Muscle of back (tissue), 11 donors: ENCODE measurements around the gene MINDY1. TPM values are rescaled to one million over a fixed set of nuclear protein-coding genes. Genes with fewer than 3 reads are reported as not detected.

Experiments
- DNase-seq, 3 donors: peaks; one replicate each; pipeline versions ENCODE4 v3.0.0 to v3.0.0-alpha.2; 2013
- polyA plus RNA-seq, 10 donors: library from polyadenylated mRNA; unstranded; fragments of 120-200 nt; gene quantifications; one replicate each; pipeline ENCODE4 v1.2.1, GENCODE V29; 2013; ENCODE audit not compliant: insufficient read length in 10 of 10

Gene MINDY1
- polyA plus RNA-seq, 10 donors: 14.8 to 22.7 (median 17.4) TPM

- DNase-seq: no peak
Observed at GRCh38 chr1:150992626-150993025, 14.1 kb downstream of the MINDY1 start.

- DNase-seq: no peak
Observed at GRCh38 chr1:150987924-150988323, 18.8 kb downstream of the MINDY1 start.

- DNase-seq: no peak
Observed at GRCh38 chr1:150985179-150985825, 21.4 kb downstream of the MINDY1 start.

- no peak for DNase-seq
Observed at GRCh38 chr1:150981805-150982712, 24.6 kb downstream of the MINDY1 start, which contains the start of gene ANXA9. ANXA9 (plus strand) TSS chr1:150982292; CDS start chr1:150983106, 814 bp downstream.

GRCh38 chr1:150981177-150981804 lies 25.4 kb downstream of the MINDY1 start:
- DNase-seq: no peak

- peak; percentile 90 to 94 (median 90) for DNase-seq
Observed at GRCh38 chr1:150979092-150980056, 27.3 kb downstream of the MINDY1 start.

GRCh38 chr1:150976879-150977694 lies 29.6 kb downstream of the MINDY1 start:
- DNase-seq: peak in 1 of 3 donors; percentile 61

GRCh38 chr1:150976401-150976821 lies 30.3 kb downstream of the MINDY1 start:
- DNase-seq: no peak

GRCh38 chr1:150974580-150975478 lies 31.9 kb downstream of the MINDY1 start, which contains the start of gene CERS2:
CERS2 (minus strand) TSS chr1:150974835; CDS start chr1:150969090, 5,745 bp downstream.
- peak; percentile 82 to 95 (median 89) for DNase-seq

- peak in 1 of 3 donors; percentile 75 for DNase-seq
Observed at GRCh38 chr1:150973836-150974579, 32.7 kb downstream of the MINDY1 start.

GRCh38 chr1:150973258-150973835 lies 33.4 kb downstream of the MINDY1 start:
- DNase-seq: peak in 1 of 3 donors; percentile 25

- no peak for DNase-seq
Observed at GRCh38 chr1:150972417-150972940, 34.2 kb downstream of the MINDY1 start.

- DNase-seq: no peak
Observed at GRCh38 chr1:150971583-150972416, 34.9 kb downstream of the MINDY1 start.

GRCh38 chr1:150970808-150971582 lies 35.7 kb downstream of the MINDY1 start:
- DNase-seq: peak in 1 of 3 donors; percentile 39

- no peak for DNase-seq
Observed at GRCh38 chr1:150969626-150970025, 37.1 kb downstream of the MINDY1 start.

- no peak for DNase-seq
Observed at GRCh38 chr1:150968491-150968890, 38.2 kb downstream of the MINDY1 start.
